IMR-90 (cell line): ENCODE results near the gene TCF19. TPM values are rescaled to one million over a fixed set of nuclear protein-coding genes. Genes with fewer than 3 reads are reported as not detected.
"Not testable (repeated sequence)": the region's sequence is repeated elsewhere in the genome, so short reads cannot be mapped to it uniquely, and the experiment has no call there.

ENCODE experiments used
- ATAC-seq: fragments of 200-7000 bp; cut with Tn5 transposase; 2 replicates; pipeline ENCODE4 v1.9.1; 2020; ENCODE audit warnings: low read depth, mild to moderate bottlenecking, moderate library complexity
- BruUV-seq: library from RNA; stranded (reverse); fragments of 400-500 nt; replicated peaks from 2 replicates; lab custom pipeline; 2021; lab: Mats Ljungman, UMichigan
- CTCF ChIA-PET: fragments of 300-600 bp; formaldehyde crosslinking; extraction: SDS; loops from one replicate; lab custom pipeline; 2021; ENCODE audit warnings: antibody characterized with exemption; lab: Yijun Ruan, JAX
- POLR2A ChIA-PET: fragments of 300-600 bp; sonication (Branson Sonifier 250); formaldehyde crosslinking; loops from one replicate; lab custom pipeline; 2022; ENCODE audit warnings: antibody characterized with exemption; ENCODE audit not compliant: unreplicated experiment; lab: Charles Lee
- DNase-seq: peaks from one replicate; pipeline ENCODE4 v3.0.0; 2013
- H2AFZ ChIP-seq: replicated peaks from 2 replicates; pipeline ENCODE3; 2013; ENCODE audit warnings: low read length, mild to moderate bottlenecking; ENCODE audit not compliant: poor library complexity
- H2AK5ac ChIP-seq: 2 replicates; pipeline ENCODE4 v1.6.1; 2013; ENCODE audit warnings: low read depth, low read length, inconsistent platforms
- H2AK9ac ChIP-seq: replicated peaks from 2 replicates; pipeline ENCODE3; 2013; ENCODE audit warnings: mild to moderate bottlenecking, low read depth, low read length, moderate library complexity; ENCODE audit not compliant: poor library complexity
- H2BK120ac ChIP-seq: 2 replicates; pipeline ENCODE4 v1.6.1; 2013; ENCODE audit warnings: low read depth, low read length, inconsistent platforms
- H2BK15ac ChIP-seq: 3 replicates; pipeline ENCODE4 v1.6.1; 2013; ENCODE audit warnings: low read depth, low read length, inconsistent platforms
- H2BK20ac ChIP-seq: 2 replicates; pipeline ENCODE4 v1.6.1; 2013; ENCODE audit warnings: low read depth, mild to moderate bottlenecking, inconsistent platforms, low read length, moderate library complexity
- H2BK5ac ChIP-seq: 2 replicates; pipeline ENCODE4 v1.6.1; 2013; ENCODE audit warnings: mild to moderate bottlenecking, low read depth, low read length, inconsistent platforms; ENCODE audit not compliant: poor library complexity, severe bottlenecking
- H3K14ac ChIP-seq: replicated peaks from 2 replicates; pipeline ENCODE4 v1.6.1; 2013; ENCODE audit warnings: low read depth, low read length, inconsistent platforms
- H3K18ac ChIP-seq: 2 replicates; pipeline ENCODE4 v1.6.1; 2013; ENCODE audit warnings: low read depth, low read length, control low read depth
- H3K23ac ChIP-seq: 2 replicates; pipeline ENCODE4 v1.6.1; 2013; ENCODE audit warnings: low read depth, low read length, inconsistent platforms
- H3K27ac ChIP-seq: 2 replicates; pipeline ENCODE4 v1.5.1; 2013; ENCODE audit warnings: mild to moderate bottlenecking, control low read depth, low read length; ENCODE audit not compliant: insufficient read depth
- H3K27me3 ChIP-seq: 2 replicates; pipeline ENCODE4 v1.6.1; 2013; ENCODE audit warnings: low read length; ENCODE audit not compliant: control insufficient read depth, insufficient read depth
- H3K36me3 ChIP-seq: 2 replicates; pipeline ENCODE4 v1.6.1; 2013; ENCODE audit warnings: low read length, mixed read lengths; ENCODE audit not compliant: control insufficient read depth, insufficient read depth
- H3K4ac ChIP-seq: 2 replicates; pipeline ENCODE4 v1.6.1; 2013; ENCODE audit warnings: low read depth, low read length, inconsistent platforms
- H3K4me1 ChIP-seq: 2 replicates; pipeline ENCODE4 v1.6.1; 2013; ENCODE audit warnings: low read length, mixed read lengths; ENCODE audit not compliant: control insufficient read depth, insufficient read depth
- H3K4me2 ChIP-seq: 2 replicates; pipeline ENCODE4 v1.6.1; 2013; ENCODE audit warnings: low read depth, mild to moderate bottlenecking, control low read depth, low read length, moderate library complexity
- H3K4me3 ChIP-seq: 2 replicates; pipeline ENCODE4 v1.5.1; 2013; ENCODE audit warnings: low read depth, mild to moderate bottlenecking, control low read depth, low read length, moderate library complexity; ENCODE audit not compliant: insufficient read depth
- H3K56ac ChIP-seq: 2 replicates; pipeline ENCODE4 v1.6.1; 2013; ENCODE audit warnings: low read length, inconsistent platforms; ENCODE audit not compliant: insufficient read depth; ENCODE audit errors: extremely low read depth
- H3K79me1 ChIP-seq, 2 experiments: 2 replicates each; pipeline ENCODE4 v1.6.1; 2013; ENCODE audit warnings: low read length in 2 of 2, inconsistent platforms in 1 of 2, low read depth in 1 of 2
- H3K9ac ChIP-seq: 2 replicates; pipeline ENCODE4 v1.6.1; 2013; ENCODE audit warnings: low read depth, low read length, control low read depth
- H3K9me1 ChIP-seq: 2 replicates; pipeline ENCODE4 v1.6.1; 2013; ENCODE audit warnings: low read length, inconsistent platforms; ENCODE audit not compliant: insufficient read depth
- H3K9me3 ChIP-seq: 2 replicates; pipeline ENCODE4 v1.6.1; 2013; ENCODE audit warnings: low read length; ENCODE audit not compliant: control insufficient read depth, insufficient read depth
- H4K20me1 ChIP-seq: 2 replicates; pipeline ENCODE4 v1.6.1; 2013; ENCODE audit warnings: low read length, inconsistent platforms; ENCODE audit not compliant: insufficient read depth
- H4K5ac ChIP-seq: 2 replicates; pipeline ENCODE4 v1.6.1; 2013; ENCODE audit warnings: mild to moderate bottlenecking, low read depth, low read length, control low read depth
- H4K8ac ChIP-seq, 2 experiments: 2 replicates each; pipeline ENCODE4 v1.6.1; 2013; ENCODE audit warnings: low read depth in 2 of 2, low read length in 2 of 2, control low read depth in 1 of 2, inconsistent platforms in 1 of 2
- H4K91ac ChIP-seq: 2 replicates; pipeline ENCODE4 v1.6.1; 2013; ENCODE audit warnings: low read depth, low read length, inconsistent platforms; ENCODE audit not compliant: insufficient read depth
- WGBS, 2 experiments: methylation state at CpG; one replicate each; pipeline versions ENCODE4 v1.1.5 to v1.1.7; 2013; ENCODE audit warnings: missing lambda C conversion rate in 2 of 2; ENCODE audit not compliant: insufficient read length in 1 of 2; ENCODE audit errors: extremely low coverage in 2 of 2; 5-methylcytosine and 5-hydroxymethylcytosine counted together
- dilution Hi-C: fragments of 300-500 bp; cut with HindIII; formaldehyde crosslinking; loops from one replicate; pipeline ENCODE4 v1.14.3; 2018; ENCODE audit warnings: low sequenced_read_pairs; ENCODE audit not compliant: unreplicated experiment
- in situ Hi-C: fragments of 300-500 bp; cut with MboI; formaldehyde crosslinking; loops from 3 replicates; pipeline ENCODE4 v1.14.3; 2019; ENCODE audit warnings: low sequenced_read_pairs, inconsistent platforms, mixed read lengths
- intact Hi-C: fragments of 100-400 bp; cut with micrococcal nuclease; formaldehyde crosslinking; loops from 2 replicates; pipeline ENCODE4 v1.10.0; 2022
- polyA plus RNA-seq, 3 experiments: library from polyadenylated mRNA; depleted of rRNA; stranded (reverse); fragments of >200 nt; gene quantifications; 2 replicates each; pipeline ENCODE4 v1.2.3, GENCODE V29; 2012; ENCODE audit warnings: low replicate concordance in 1 of 3
- total RNA-seq: library from RNA; depleted of rRNA; stranded (reverse); fragments of >200 nt; gene quantifications from 2 replicates; pipeline ENCODE4 v1.2.3, GENCODE V29; 2012

The TCF19 gene
- total and polyA plus RNA-seq, 2 of the 4 experiments (the other 2 are of a cell fraction): 13.1 to 14.2 TPM

GRCh38 chr6:31196251-31197022 is 38.0 kb downstream of the TCF19 start:
- POLR2A ChIA-PET, H3K27me3 ChIP-seq, DNase-seq, H2BK15ac ChIP-seq, H2BK20ac ChIP-seq, H3K14ac ChIP-seq, H3K56ac ChIP-seq, H3K9me1 ChIP-seq, H4K20me1 ChIP-seq, H3K18ac ChIP-seq, H2BK120ac ChIP-seq, H3K27ac ChIP-seq, H3K23ac ChIP-seq, H4K91ac ChIP-seq, dilution Hi-C loops, ATAC-seq, BruUV-seq, H4K5ac ChIP-seq, H3K9me3 ChIP-seq, H3K4me3 ChIP-seq, H3K36me3 ChIP-seq, H3K9ac ChIP-seq, H3K4me1 ChIP-seq, H2BK5ac ChIP-seq: not testable (repeated sequence)
- Histone ChIP-seq H3K4ac (peak overlapping the region; percentile 75; the same call in 1 of the 2 replicates), H3K79me1 (peaks cover 5 to 25% of the 10 kb centered on the region in 2 experiments; a peak in 2 of 4 replicates), H2AK9ac (peak overlapping the region; percentile 60), H4K8ac (peak overlapping the region in 1 of 2 experiments; percentile 86; a peak in 1 of 4 replicates), H2AFZ (peak overlapping the region; percentile 93), H3K4me2 (peak overlapping the region; percentile 2; the same call in 1 of the 2 replicates), H2AK5ac (peak overlapping the region; percentile 20; the same call in 1 of the 2 replicates)
- in situ Hi-C loops (loop anchor here (5.0 kb wide), 1 partner anchor 171 kb away; no protein-coding TSS in a partner anchor), intact Hi-C loops (loop anchor here (1.0 to 10.0 kb wide), 4 partner anchors 76 to 282 kb away; partner anchors contain the start of genes HLA-C and VARS2)
- WGBS, 2 experiments: 65% methylated on average over 6 of the region's 25 CpGs; no CpG with 5 or more reads in 1 of the 2 experiments
- CTCF ChIA-PET: interaction anchor here (0.7 to 1.9 kb wide), 4 partner anchors 38 to 180 kb away, joined by 3 to 6 read pairs (median 4); partner anchors contain the start of gene TCF19
